Measurements from ENCODE around the gene BST2.
A peak's percentile ranks its signal among the peaks of the same experiment; 100 is the strongest.

The BST2 gene

GRCh38 chr19:17385878-17386611 lies 19.4 kb downstream of the BST2 start:
- intact Hi-C loops (cut with DNase I; ENCODE audit: low total_unique reads): loop anchor here (1.0 to 5.0 kb wide), 2 partner anchors 40 to 84 kb away; partner anchors contain the start of gene ABHD8
- Histone ChIP-seq H3K4me3 (no peak overlapping the region), H3K36me3 (no peaks in the 10 kb centered on the region), H3K27ac (no peak overlapping the region), H3K9me3 (peaks cover 0 to 2% (median 0%) of the 10 kb centered on the region in 3 donors), H3K27me3 (no peaks in the 10 kb centered on the region), H3K4me1 (peaks cover 0 to 22% (median 18%) of the 10 kb centered on the region in 4 donors)
- TF ChIP-seq CTCF (IDR thresholded peaks at IDR 0.05): peak; percentile 88 to 94
- peak; percentile 45 to 79 for DNase-seq

GRCh38 chr19:17380426-17381138 lies 24.8 kb downstream of the BST2 start:
- no peak for TF ChIP-seq CTCF (IDR thresholded peaks at IDR 0.05)
- Histone ChIP-seq H3K27ac (no peak overlapping the region), H3K9me3 (no peaks in the 10 kb centered on the region), H3K27me3 (peaks cover 0 to 9% of the 10 kb centered on the region in 2 donors), H3K4me1 (peaks cover 0 to 13% (median 7%) of the 10 kb centered on the region in 4 donors), H3K4me3 (no peak overlapping the region), H3K36me3 (no peaks in the 10 kb centered on the region)
- DNase-seq: no peak
- intact Hi-C loops (cut with DNase I; ENCODE audit: low total_unique reads): no loop called here

- intact Hi-C loops (cut with DNase I; ENCODE audit: low total_unique reads): no loop called here
Measured at GRCh38 chr19:17379221-17379631, 26.2 kb downstream of the BST2 start.

GRCh38 chr19:17378271-17378670 lies 27.2 kb downstream of the BST2 start:
- Histone ChIP-seq H3K27ac (no peak overlapping the region), H3K27me3 (peaks cover 0 to 9% of the 10 kb centered on the region in 2 donors), H3K36me3 (no peaks in the 10 kb centered on the region), H3K4me3 (no peak overlapping the region), H3K9me3 (no peaks in the 10 kb centered on the region), H3K4me1 (peaks cover 0 to 12% (median 6%) of the 10 kb centered on the region in 4 donors)
- no peak for TF ChIP-seq CTCF (IDR thresholded peaks at IDR 0.05)
- DNase-seq: no peak
- intact Hi-C loops (cut with DNase I; ENCODE audit: low total_unique reads): no loop called here

More at GRCh38 chr19:17379221-17379631, 26.2 kb downstream of the BST2 start:
- no peaks in the 10 kb centered on the region for H3K36me3 ChIP-seq
- no peak overlapping the region for H3K27ac ChIP-seq
- H3K4me1 ChIP-seq: peaks cover 0 to 13% (median 7%) of the 10 kb centered on the region in 4 donors
- H3K9me3 ChIP-seq: no peaks in the 10 kb centered on the region
- no peak overlapping the region for H3K4me3 ChIP-seq
- no peak for TF ChIP-seq CTCF (IDR thresholded peaks at IDR 0.05)
- no peak for DNase-seq
- H3K27me3 ChIP-seq: peaks cover 0 to 9% of the 10 kb centered on the region in 2 donors

GRCh38 chr19:17376935-17377600 lies 28.4 kb downstream of the BST2 start, which contains the start of gene PLVAP:
Gene PLVAP (minus strand): TSS chr19:17377342. CDS start chr19:17377288, 54 bp downstream.
- no peak within 1 kb of the TSS for H3K27ac ChIP-seq
- intact Hi-C loops (cut with DNase I; ENCODE audit: low total_unique reads): no loop called here
- H3K9me3 ChIP-seq: no peaks in the 10 kb centered on the region
- DNase-seq: peak in 1 of 2 donors; percentile 69
- peaks cover 0 to 9% of the 10 kb centered on the region in 2 donors for H3K27me3 ChIP-seq
- peak within 1 kb of the TSS; percentile 14 to 33 for H3K4me3 ChIP-seq
- H3K36me3 ChIP-seq: no peaks in the 10 kb centered on the region
- H3K4me1 ChIP-seq: peaks cover 0 to 2% (median 0%) of the 10 kb centered on the region in 4 donors
- no peak for TF ChIP-seq CTCF (IDR thresholded peaks at IDR 0.05)
